ENCODE data around the gene GRID1.
"Not testable (repeated sequence)": the region's sequence is repeated elsewhere in the genome, so short reads cannot be mapped to it uniquely, and the experiment has no call there.

GRID1 gene

GRCh38 chr10:86389441-86390193 lies 23.0 kb upstream of the GRID1 start:
- no peaks in the 10 kb centered on the region for H3K9me3 ChIP-seq (ENCODE audit: severe bottlenecking)
- H3K36me3 ChIP-seq (ENCODE audit: low read depth) = no peaks in the 10 kb centered on the region
- TF ChIP-seq CTCF (IDR thresholded peaks at IDR 0.05; ENCODE audit: poor library complexity, severe bottlenecking) = no peak
- H3K27me3 ChIP-seq (ENCODE audit: insufficient read depth, poor library complexity, severe bottlenecking) = no peaks in the 10 kb centered on the region
- no peak overlapping the region for H3K4me3 ChIP-seq (ENCODE audit: severe bottlenecking)
- no peak overlapping the region for H3K27ac ChIP-seq (ENCODE audit: poor library complexity, severe bottlenecking)
- DNase-seq (ENCODE audit: low spot score) (no peak), ATAC-seq (ENCODE audit: low read depth) (peak; percentile 72)
- H3K4me1 ChIP-seq (ENCODE audit: insufficient read depth, poor library complexity, severe bottlenecking) = no peaks in the 10 kb centered on the region

GRCh38 chr10:86389109-86389440 lies 22.5 kb upstream of the GRID1 start:
- DNase-seq (ENCODE audit: low spot score); H3K9me3 ChIP-seq (ENCODE audit: severe bottlenecking); H3K4me1 ChIP-seq (ENCODE audit: insufficient read depth, poor library complexity, severe bottlenecking); H3K27ac ChIP-seq (ENCODE audit: poor library complexity, severe bottlenecking); H3K36me3 ChIP-seq (ENCODE audit: low read depth); ATAC-seq (ENCODE audit: low read depth); H3K27me3 ChIP-seq (ENCODE audit: insufficient read depth, poor library complexity, severe bottlenecking); H3K4me3 ChIP-seq (ENCODE audit: severe bottlenecking): not testable (repeated sequence)

- DNase-seq (ENCODE audit: low spot score) (no peak), ATAC-seq (ENCODE audit: low read depth) (no peak)
- TF ChIP-seq CTCF (IDR thresholded peaks at IDR 0.05; ENCODE audit: poor library complexity, severe bottlenecking) = no peak
Observed at GRCh38 chr10:86388119-86388704, 21.6 kb upstream of the GRID1 start.

GRCh38 chr10:86387178-86387794 lies 20.7 kb upstream of the GRID1 start:
- DNase-seq (ENCODE audit: low spot score) = no peak
- no peak overlapping the region for H3K27ac ChIP-seq (ENCODE audit: poor library complexity, severe bottlenecking)
- no peak for ATAC-seq (ENCODE audit: low read depth)

More at GRCh38 chr10:86388119-86388704, 21.6 kb upstream of the GRID1 start:
- no peak overlapping the region for H3K27ac ChIP-seq (ENCODE audit: poor library complexity, severe bottlenecking)
- no peak overlapping the region for H3K4me3 ChIP-seq (ENCODE audit: severe bottlenecking)
- no peaks in the 10 kb centered on the region for H3K4me1 ChIP-seq (ENCODE audit: insufficient read depth, poor library complexity, severe bottlenecking)
- H3K9me3 ChIP-seq (ENCODE audit: severe bottlenecking) = no peaks in the 10 kb centered on the region
- no peaks in the 10 kb centered on the region for H3K27me3 ChIP-seq (ENCODE audit: insufficient read depth, poor library complexity, severe bottlenecking)
- H3K36me3 ChIP-seq (ENCODE audit: low read depth) = no peaks in the 10 kb centered on the region

GRCh38 chr10:86385806-86386205 lies 19.2 kb upstream of the GRID1 start:
- no peak overlapping the region for H3K4me3 ChIP-seq (ENCODE audit: severe bottlenecking)
- no peak for TF ChIP-seq CTCF (IDR thresholded peaks at IDR 0.05; ENCODE audit: poor library complexity, severe bottlenecking)
- no peak overlapping the region for H3K27ac ChIP-seq (ENCODE audit: poor library complexity, severe bottlenecking)
- DNase-seq (ENCODE audit: low spot score) (no peak), ATAC-seq (ENCODE audit: low read depth) (peak; percentile 31; the same call in 1 of the 3 replicates)
- no peaks in the 10 kb centered on the region for H3K36me3 ChIP-seq (ENCODE audit: low read depth)
- H3K27me3 ChIP-seq (ENCODE audit: insufficient read depth, poor library complexity, severe bottlenecking) = peaks cover 8% of the 10 kb centered on the region
- no peaks in the 10 kb centered on the region for H3K9me3 ChIP-seq (ENCODE audit: severe bottlenecking)
- H3K4me1 ChIP-seq (ENCODE audit: insufficient read depth, poor library complexity, severe bottlenecking) = no peaks in the 10 kb centered on the region

More at GRCh38 chr10:86387178-86387794, 20.7 kb upstream of the GRID1 start:
- H3K27me3 ChIP-seq (ENCODE audit: insufficient read depth, poor library complexity, severe bottlenecking) = no peaks in the 10 kb centered on the region
- H3K36me3 ChIP-seq (ENCODE audit: low read depth) = no peaks in the 10 kb centered on the region
- no peak for TF ChIP-seq CTCF (IDR thresholded peaks at IDR 0.05; ENCODE audit: poor library complexity, severe bottlenecking)
- H3K4me3 ChIP-seq (ENCODE audit: severe bottlenecking) = no peak overlapping the region
- H3K4me1 ChIP-seq (ENCODE audit: insufficient read depth, poor library complexity, severe bottlenecking) = no peaks in the 10 kb centered on the region
- no peaks in the 10 kb centered on the region for H3K9me3 ChIP-seq (ENCODE audit: severe bottlenecking)
